Psoas muscle (tissue), 8 donors: ENCODE results near the gene EXTL1. TPM values are rescaled to one million over a fixed set of nuclear protein-coding genes. Genes with fewer than 3 reads are reported as not detected.
A peak's percentile ranks its signal among the peaks of the same experiment; 100 is the strongest.

Experiments
- ATAC-seq, 4 donors: fragments of 200-7000 bp; cut with Tn5 transposase; one replicate each; pipeline ENCODE4 v1.9.1; 2020; ENCODE audit warnings: moderate library complexity in 3 of 4, mild to moderate bottlenecking in 2 of 4
- DNase-seq, 2 donors: peaks; one replicate each; pipeline ENCODE4 v3.0.0-alpha.2; 2020
- H3K27ac ChIP-seq: fragments of 200-600 bp; one replicate; pipeline ENCODE4 v1.8.0; 2022
- H3K27me3 ChIP-seq, 3 donors: fragments of 200-600 bp in 1 of 3; one replicate each; pipeline versions ENCODE4 v1.6.1 to v1.8.0; 2013 to 2022; ENCODE audit warnings: low read length in 2 of 3, mild to moderate bottlenecking in 2 of 3, moderate library complexity in 1 of 3; ENCODE audit not compliant: insufficient read depth in 3 of 3
- H3K36me3 ChIP-seq, 2 donors: fragments of 200-600 bp in 1 of 2; one replicate each; pipeline versions ENCODE4 v1.6.1 to v1.8.0; 2013 to 2022; ENCODE audit warnings: low read depth in 1 of 2, mild to moderate bottlenecking in 1 of 2, moderate library complexity in 1 of 2; ENCODE audit not compliant: insufficient read depth in 1 of 2
- H3K4me1 ChIP-seq: fragments of 200-600 bp; one replicate; pipeline ENCODE4 v1.8.0; 2022
- H3K4me3 ChIP-seq: fragments of 200-600 bp; one replicate; pipeline ENCODE4 v1.8.0; 2022; ENCODE audit warnings: mild to moderate bottlenecking
- H3K9me3 ChIP-seq: fragments of 200-600 bp; one replicate; pipeline ENCODE4 v1.8.0; 2022
- CTCF ChIP-seq: fragments of 200-600 bp; IDR thresholded peaks from one replicate; pipeline ENCODE4 v1.8.0; 2022; ENCODE audit warnings: antibody characterized with exemption
- WGBS, 3 donors: extraction: QIAGEN DNeasy Blood & Tissue Kit; methylation state at CpG; one replicate each; pipeline versions ENCODE4 v1.1.6 to v1.1.7; 2013; 5-methylcytosine and 5-hydroxymethylcytosine counted together
- intact Hi-C, 2 donors: fragments of 100-400 bp; cut with DNase I; formaldehyde crosslinking; loops; one replicate each; pipeline versions ENCODE4 v1.11.0 to v1.14.2; 2022
- polyA plus RNA-seq, 3 donors: library from polyadenylated mRNA; stranded (reverse); fragments of 200-250 nt; gene quantifications; one replicate each; pipeline ENCODE4 v1.2.3, GENCODE V29; 2013
- total RNA-seq, 4 donors: library from RNA; stranded (reverse); fragmentation: NEBNext Ultra II Directional in 2 of 4; extraction: Animal tissue kit (Norgen Biotek cat#: 25700) in 2 of 4; gene quantifications; one replicate each; pipeline versions ENCODE4 v1.2.1 to v1.2.4, GENCODE V29; 2021 to 2023
- donor health status: healthy with polysubstance abuse.
- donor health status: DM: no; HTN: no; CAD: no; lungs with moderate emphysema.
- donor health status: Bipolar disorder and iron deficiency.
- donor health status: healthy.
- donor health status: DM: yes; HTN: yes; CAD: no.
- donor health status: DM: no; HTN: no; CAD: no.
- donor health status: DM: no; HTN: no; CAD: no.
- donor health status: DM: yes; HTN: yes; CAD: no.

EXTL1 gene
- total and polyA plus RNA-seq, 7 donors = 0.39 to 4.6 (median 1.1) TPM

DNA sequence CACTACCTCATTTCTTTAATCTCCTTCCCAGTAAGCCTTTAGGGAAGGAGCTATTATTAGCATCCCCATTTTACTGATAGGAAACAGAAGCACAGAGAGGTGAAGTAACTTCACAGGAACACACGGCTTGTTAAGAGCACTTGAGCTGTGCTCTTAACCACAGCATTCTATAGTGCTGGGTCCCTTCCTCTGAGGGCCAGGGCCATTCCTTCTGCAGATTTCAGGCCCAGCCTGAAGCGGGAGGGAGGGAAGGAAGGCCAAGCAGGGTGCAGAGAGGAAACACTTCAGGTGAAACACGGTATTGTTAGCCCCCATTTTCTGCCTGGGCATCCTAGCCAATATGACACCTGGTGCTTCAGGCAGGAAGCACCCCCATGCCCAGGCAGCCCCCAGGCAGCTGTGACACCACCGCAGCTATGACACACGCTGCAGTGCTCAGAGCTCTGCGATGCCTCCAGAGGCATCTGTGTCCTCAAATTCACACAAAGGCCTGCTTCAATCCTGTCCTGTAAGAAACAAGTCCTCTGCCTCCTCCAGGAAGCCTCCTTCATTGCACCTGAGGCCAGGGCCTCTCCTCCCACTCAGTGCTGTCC, 4.5 kb upstream of the EXTL1 start:
- Histone ChIP-seq H3K27ac (peak overlapping the region; percentile 46), H3K9me3 (no peaks in the 10 kb centered on the region), H3K27me3 (no peaks in the 10 kb centered on the region), H3K4me3 (no peak overlapping the region), H3K4me1 (peaks cover 28% of the 10 kb centered on the region), H3K36me3 (peaks cover 0 to 6% of the 10 kb centered on the region in 2 donors)
- no peak for DNase-seq
- intact Hi-C loops = no loop called here
- 57 to 67% (median 58%) methylated on average over 6 of the region's 6 CpGs for WGBS, 3 donors
- ATAC-seq = peak in 1 of 4 donors; percentile 21
- no peak for TF ChIP-seq CTCF

DNA sequence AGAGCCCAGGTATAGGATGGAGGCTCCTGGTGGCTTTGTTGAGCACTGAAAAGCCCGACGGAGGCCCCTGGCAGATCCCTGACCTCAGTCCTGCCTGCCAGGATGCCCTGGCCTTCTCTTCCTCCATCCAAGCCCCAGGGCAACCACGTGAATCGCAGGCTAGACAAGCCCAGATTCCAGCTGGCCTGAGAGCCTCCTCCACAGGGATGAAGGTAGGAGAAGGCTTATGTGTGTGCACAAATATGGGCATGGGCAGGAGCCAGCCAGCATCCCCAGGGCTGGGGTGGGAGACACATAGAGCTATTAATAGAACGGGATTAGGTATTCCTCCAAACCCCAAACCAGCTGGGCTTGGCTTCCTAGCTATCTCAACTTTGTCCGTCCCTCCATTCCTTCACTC, 4.0 kb upstream of the EXTL1 start:
- Histone ChIP-seq H3K4me3 (no peak overlapping the region), H3K9me3 (no peaks in the 10 kb centered on the region), H3K36me3 (peaks cover 0 to 6% of the 10 kb centered on the region in 2 donors), H3K27me3 (no peaks in the 10 kb centered on the region), H3K4me1 (peaks cover 34% of the 10 kb centered on the region), H3K27ac (peak overlapping the region; percentile 46)
- TF ChIP-seq CTCF = no peak
- intact Hi-C loops = no loop called here
- ATAC-seq (peak in 1 of 4 donors; percentile 10), DNase-seq (no peak)
- WGBS, 3 donors = 21 to 29% (median 23%) methylated on average over 6 of the region's 6 CpGs

DNA sequence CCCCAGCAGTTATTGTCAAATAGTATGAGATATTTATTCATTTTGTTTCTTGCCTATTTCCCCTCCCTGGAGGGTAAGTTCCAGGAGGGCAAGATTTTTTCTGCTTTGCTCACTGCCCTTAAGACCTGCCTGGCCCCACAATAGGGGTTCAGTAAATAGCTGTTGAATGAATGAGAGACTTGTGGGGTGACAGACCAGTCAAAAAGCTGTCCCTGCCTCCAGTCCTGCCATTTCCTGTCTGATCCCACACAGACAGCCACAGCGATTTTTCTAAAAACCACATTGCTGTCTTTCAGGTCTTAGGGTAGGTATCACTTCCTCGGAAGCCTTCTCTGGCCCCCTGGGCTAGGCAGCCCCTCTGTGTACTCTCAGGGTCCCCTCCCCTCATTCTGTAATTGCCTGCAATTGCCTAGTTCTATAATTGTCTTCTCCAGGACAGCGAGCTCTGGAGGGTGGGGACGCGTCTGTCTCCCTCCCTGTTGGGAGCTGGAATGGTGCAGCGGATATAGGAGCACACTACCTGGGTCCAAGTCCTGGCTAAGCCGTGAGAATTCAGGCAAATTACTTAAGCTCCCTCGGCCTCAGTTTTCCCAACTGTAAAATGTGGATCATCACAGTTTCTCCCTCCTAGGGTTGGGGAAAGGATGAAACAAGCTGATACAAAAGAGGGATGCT, 1.8 kb upstream of the EXTL1 start:
- peak overlapping the region; percentile 73 for H3K27ac ChIP-seq
- no peak for ATAC-seq
- no peaks in the 10 kb centered on the region for H3K9me3 ChIP-seq
- no peak for DNase-seq
- no peaks in the 10 kb centered on the region for H3K27me3 ChIP-seq
- H3K4me1 ChIP-seq = peaks cover 42% of the 10 kb centered on the region
- H3K36me3 ChIP-seq = peaks cover 0 to 6% of the 10 kb centered on the region in 2 donors
- TF ChIP-seq CTCF = no peak
- WGBS, 3 donors = 52% methylated on average over 8 of the region's 8 CpGs
- no peak overlapping the region for H3K4me3 ChIP-seq
- intact Hi-C loops = no loop called here

DNA sequence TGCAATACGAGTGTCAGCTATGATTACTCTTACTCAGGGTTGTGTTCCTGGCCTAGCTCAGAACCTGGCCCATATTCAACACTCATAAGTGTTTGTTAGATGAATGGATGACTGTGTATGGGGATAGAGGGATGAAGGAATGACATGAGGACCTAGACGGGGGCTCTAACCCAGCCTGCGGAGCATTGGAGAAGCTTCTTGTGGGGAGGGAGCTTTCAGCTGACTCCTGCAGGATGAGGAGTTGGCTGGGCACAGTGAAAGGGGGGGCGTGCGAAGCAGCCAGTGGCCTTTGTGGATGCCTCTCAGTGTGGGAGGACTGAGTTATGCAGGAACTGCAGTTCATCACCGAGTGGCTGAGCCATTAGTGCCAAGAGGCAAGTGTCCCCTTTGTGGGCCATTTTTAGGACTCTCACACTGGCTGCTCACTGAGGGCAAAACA, 1.2 kb upstream of the EXTL1 start:
- DNase-seq = no peak

More for the DNA sequence above, 1.2 kb upstream of the EXTL1 start:
- H3K9me3 ChIP-seq = no peaks in the 10 kb centered on the region
- intact Hi-C loops = no loop called here
- no peak overlapping the region for H3K4me3 ChIP-seq
- TF ChIP-seq CTCF = no peak
- peaks cover 45% of the 10 kb centered on the region for H3K4me1 ChIP-seq
- H3K36me3 ChIP-seq = peaks cover 0 to 3% of the 10 kb centered on the region in 2 donors
- WGBS, 3 donors = 24 to 28% (median 27%) methylated on average over 6 of the region's 6 CpGs
- peak overlapping the region; percentile 73 for H3K27ac ChIP-seq
- peak in 3 of 4 donors; percentile 10 to 18 (median 14) for ATAC-seq
- no peaks in the 10 kb centered on the region for H3K27me3 ChIP-seq
